Measurements from ENCODE around the gene MACROH2A2.

GRCh38 chr10:70052462-70053217 lies at the start of gene MACROH2A2:
- TF ChIP-seq FOS (IDR thresholded peaks at IDR 0.05; ENCODE audit: low read depth, low read length): no peak
- TF ChIP-seq MAZ (IDR thresholded peaks at IDR 0.05; ENCODE audit: borderline replicate concordance, low read depth, low read length): peak; percentile 48; the same call in 1 of the 2 replicates
- peak; percentile 44 for TF ChIP-seq CTCF (conservative IDR thresholded peaks at IDR 0.05; ENCODE audit: low read depth, low read length)
- TF ChIP-seq POLR2A (IDR thresholded peaks at IDR 0.05; ENCODE audit: low read depth, low read length): no peak
- TF ChIP-seq RAD21 (IDR thresholded peaks at IDR 0.05; ENCODE audit: low read length): 0 out of 2 replicates have a peak, but pooled peaks have one; percentile 17
- no peak for TF ChIP-seq MAFK (IDR thresholded peaks at IDR 0.05; ENCODE audit: low read depth, low read length)
- TF ChIP-seq SMC3 (IDR thresholded peaks at IDR 0.05; ENCODE audit: low read depth, low read length): no peak
- TF ChIP-seq CHD1 (IDR thresholded peaks at IDR 0.05; ENCODE audit: low read depth, low read length): no peak
- no peak for TF ChIP-seq CEBPB (IDR thresholded peaks at IDR 0.05; ENCODE audit: low read depth, low read length)
- TF ChIP-seq MXI1 (IDR thresholded peaks at IDR 0.05; ENCODE audit: borderline replicate concordance, low read depth, low read length): no peak
